HepG2 (cell line): ENCODE data around the gene MFSD2B. TPM values are rescaled to one million over a fixed set of nuclear protein-coding genes. Genes with fewer than 3 reads are reported as not detected.

ENCODE experiments used
- ATF3 ChIP-seq: sonication (generic); formaldehyde crosslinking; IDR thresholded peaks from 2 replicates; pipeline ENCODE4 v1.4.0; 2020; ENCODE audit warnings: missing genetic modification reagents
- ATF5 ChIP-seq: sonication (generic); formaldehyde crosslinking; IDR thresholded peaks from 2 replicates; pipeline ENCODE4 v1.4.0; 2020; ENCODE audit warnings: mild to moderate bottlenecking, low read depth, missing genetic modification reagents
- HDAC6 ChIP-seq: fragments of 200-600 bp; sonication (generic); IDR thresholded peaks from 2 replicates; pipeline ENCODE4 v1.7.0; 2017; ENCODE audit warnings: mild to moderate bottlenecking, antibody characterized with exemption, low read length, low read depth
- MXD3 ChIP-seq: IDR thresholded peaks from 2 replicates; pipeline ENCODE4 v1.6.1; 2016; ENCODE audit warnings: mild to moderate bottlenecking, missing biosample characterization, missing genetic modification reagents
- SNAPC4 ChIP-seq: sonication (generic); formaldehyde crosslinking; IDR thresholded peaks from 2 replicates; pipeline ENCODE4 v1.4.0; 2020; ENCODE audit warnings: mild to moderate bottlenecking, missing genetic modification reagents
- TBL1XR1 ChIP-seq: fragments of 150-350 bp; IDR thresholded peaks from 2 replicates; pipeline ENCODE4 v1.6.1; 2014; ENCODE audit warnings: borderline replicate concordance, low read length; ENCODE audit not compliant: partially characterized antibody
- U2AF2 ChIP-seq: fragments of 200-400 bp; formaldehyde crosslinking; IDR thresholded peaks from 2 replicates; pipeline ENCODE4 v1.6.1; 2017; ENCODE audit warnings: low read depth, mild to moderate bottlenecking, low read length
- ZBTB33 ChIP-seq: sonication (generic); formaldehyde crosslinking; IDR thresholded peaks from 2 replicates; pipeline ENCODE4 v1.4.0; 2020; ENCODE audit warnings: missing genetic modification reagents
- ZFP36L1 ChIP-seq: sonication (generic); formaldehyde crosslinking; IDR thresholded peaks from 2 replicates; pipeline ENCODE4 v1.8.0; 2022; ENCODE audit warnings: mild to moderate bottlenecking, missing genetic modification reagents, moderate library complexity
- ZGPAT ChIP-seq: IDR thresholded peaks from 2 replicates; pipeline ENCODE4 v1.6.1; 2016; ENCODE audit warnings: mild to moderate bottlenecking
- ZMYM4 ChIP-seq: sonication (generic); formaldehyde crosslinking; IDR thresholded peaks from 2 replicates; pipeline ENCODE4 v1.8.1; 2023; ENCODE audit warnings: mild to moderate bottlenecking, missing genetic modification reagents
- ZNF768 ChIP-seq: sonication (generic); formaldehyde crosslinking; IDR thresholded peaks from 2 replicates; pipeline ENCODE4 v1.4.0; 2020; ENCODE audit warnings: missing genetic modification reagents
- polyA plus RNA-seq, 8 experiments: library from polyadenylated mRNA; depleted of rRNA in 3 of 8; stranded (reverse) in 7 of 8; unstranded in 1 of 8; fragments of >200 nt; fragmentation: Illumina TruSeq in 4 of 8; extraction: Trizol in 4 of 8; gene quantifications; 2 replicates each; pipeline versions ENCODE4 v1.2.1 to v1.2.3, GENCODE V29; 2011 to 2016; ENCODE audit warnings: low read depth in 4 of 8, missing spikeins in 1 of 8, mixed read lengths in 1 of 8; ENCODE audit not compliant: insufficient read depth in 1 of 8
- total RNA-seq, 5 experiments: library from RNA; depleted of rRNA; stranded (reverse); fragments of >200 nt; fragmentation: Illumina TruSeq; extraction: Trizol; gene quantifications; 2 replicates each; pipeline ENCODE4 v1.2.3, GENCODE V29; 2016; ENCODE audit warnings: low read depth in 1 of 5

Gene MFSD2B
- total and polyA plus RNA-seq, 2 of the 13 experiments (the other 11 are each of a cell fraction or from before 2014, with no cell fraction given): 0.21 to 0.93 TPM

- 0 out of 2 replicates have a peak, but pooled peaks have one; percentile 22 for TF ChIP-seq ATF3 (CRISPR knock-in tag)
- TF ChIP-seq ZGPAT (CRISPR knock-in tag): peak; percentile 58; the same call in 1 of the 2 replicates
- no peak for TF ChIP-seq ATF5 (CRISPR knock-in tag)
- no peak for TF ChIP-seq U2AF2
- TF ChIP-seq HDAC6: no peak
- TF ChIP-seq TBL1XR1: peak; percentile 25
- no peak for TF ChIP-seq SNAPC4 (CRISPR knock-in tag)
- TF ChIP-seq ZNF768 (CRISPR knock-in tag): peak; percentile 19; the same call in 1 of the 2 replicates
- TF ChIP-seq ZFP36L1 (CRISPR knock-in tag): no peak
- TF ChIP-seq ZMYM4: no peak
- TF ChIP-seq ZBTB33 (CRISPR knock-in tag): peak; percentile 97
- 0 out of 2 replicates have a peak, but pooled peaks have one; percentile 23 for TF ChIP-seq MXD3 (CRISPR knock-in tag)
Measured at GRCh38 chr2:24021122-24021998, 11.5 kb downstream of the MFSD2B start (continued).
